HG02571 (cell line): ENCODE data around the gene ACKR3.

ENCODE experiments used
- ATAC-seq: cut with Tn5 transposase; IDR thresholded peaks from one replicate; pipeline ENCODE4 v1.9.1; 2021; ENCODE audit warnings: mild to moderate bottlenecking, moderate library complexity; ENCODE audit not compliant: unreplicated experiment

ACKR3 gene

GRCh38 chr2:236568068-236568921, 1.3 kb upstream of the ACKR3 start:
- ATAC-seq = no peak

- no peak for ATAC-seq
These were observed 578 bp upstream of the ACKR3 start for GRCh38 chr2:236568922-236569572.

- ATAC-seq = no peak
These were observed 650 bp downstream of the ACKR3 start for GRCh38 chr2:236570081-236570868.

GRCh38 chr2:236571145-236571544, 1.5 kb downstream of the ACKR3 start:
- no peak for ATAC-seq

GRCh38 chr2:236572482-236572881, 2.9 kb downstream of the ACKR3 start:
- no peak for ATAC-seq

- no peak for ATAC-seq
These were observed 3.7 kb downstream of the ACKR3 start for GRCh38 chr2:236573066-236573929.

GRCh38 chr2:236574000-236574399, 4.4 kb downstream of the ACKR3 start:
- ATAC-seq = no peak

- ATAC-seq = no peak
These were observed 5.0 kb downstream of the ACKR3 start for GRCh38 chr2:236574424-236575145.

GRCh38 chr2:236575510-236575909, 5.9 kb downstream of the ACKR3 start:
- ATAC-seq = no peak

GRCh38 chr2:236576087-236576486, 6.5 kb downstream of the ACKR3 start:
- ATAC-seq = no peak

- ATAC-seq = no peak
These were observed 7.3 kb downstream of the ACKR3 start for GRCh38 chr2:236576953-236577352.

- ATAC-seq = no peak
These were observed 8.1 kb downstream of the ACKR3 start for GRCh38 chr2:236577481-236578410.

GRCh38 chr2:236578411-236578846, 8.8 kb downstream of the ACKR3 start:
- no peak for ATAC-seq

GRCh38 chr2:236579048-236579745, 9.6 kb downstream of the ACKR3 start:
- ATAC-seq = no peak

GRCh38 chr2:236579746-236580315, 10.2 kb downstream of the ACKR3 start:
- no peak for ATAC-seq

GRCh38 chr2:236580746-236581355, 11.2 kb downstream of the ACKR3 start:
- ATAC-seq = no peak

- no peak for ATAC-seq
These were observed 11.9 kb downstream of the ACKR3 start for GRCh38 chr2:236581546-236581945.
